UCSD-AML1 (cell line): ENCODE results near the gene CAMK4.

Source experiments
- DNase-seq: peaks from one replicate; lab custom pipeline; 2025; ENCODE audit not compliant: unreplicated experiment; lab: John Stamatoyannopoulos, UW

The CAMK4 gene

GRCh38 chr5:111229221-111229835 lies 5.1 kb downstream of the CAMK4 start:
- DNase-seq = no peak

GRCh38 chr5:111229871-111230810 lies 6.0 kb downstream of the CAMK4 start:
- DNase-seq = no peak

DNA sequence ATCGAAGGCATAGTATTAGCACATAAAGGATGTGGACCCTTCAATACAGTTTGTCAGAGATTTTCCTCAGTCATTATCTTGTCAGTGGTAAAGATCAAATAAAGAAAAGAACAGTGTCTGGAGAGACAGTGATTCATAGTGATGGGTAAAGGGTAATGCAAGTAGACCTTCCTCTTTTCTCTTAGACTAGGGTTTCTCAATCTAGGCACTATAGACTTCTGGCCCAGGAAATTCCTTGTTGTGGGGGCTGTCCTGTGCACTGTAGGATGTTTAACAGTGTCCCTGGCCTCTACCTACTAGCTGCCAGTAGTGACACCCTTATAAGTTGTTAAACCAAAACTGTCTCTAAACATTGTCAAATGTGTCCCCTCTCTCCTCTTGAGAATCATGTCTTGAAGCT lies 6.9 kb downstream of the CAMK4 start:
- no peak for DNase-seq

GRCh38 chr5:111232311-111233051 lies 8.3 kb downstream of the CAMK4 start:
- no peak for DNase-seq

DNA sequence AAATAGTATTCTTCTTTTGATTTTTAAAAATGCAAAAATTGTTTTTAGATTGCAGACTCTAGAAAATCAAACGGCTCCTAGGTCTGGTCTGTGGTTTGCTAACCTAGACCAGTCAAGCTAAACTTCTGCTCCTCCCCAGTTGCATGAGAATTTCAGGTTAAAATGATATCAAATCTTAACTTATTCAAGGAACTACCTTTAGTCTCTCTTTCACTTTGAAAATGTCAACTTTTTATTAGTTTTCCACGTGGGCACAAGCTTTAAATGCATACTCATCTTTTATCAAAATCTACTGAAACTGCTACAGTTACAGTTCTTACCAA lies 8.8 kb downstream of the CAMK4 start:
- no peak for DNase-seq

DNA sequence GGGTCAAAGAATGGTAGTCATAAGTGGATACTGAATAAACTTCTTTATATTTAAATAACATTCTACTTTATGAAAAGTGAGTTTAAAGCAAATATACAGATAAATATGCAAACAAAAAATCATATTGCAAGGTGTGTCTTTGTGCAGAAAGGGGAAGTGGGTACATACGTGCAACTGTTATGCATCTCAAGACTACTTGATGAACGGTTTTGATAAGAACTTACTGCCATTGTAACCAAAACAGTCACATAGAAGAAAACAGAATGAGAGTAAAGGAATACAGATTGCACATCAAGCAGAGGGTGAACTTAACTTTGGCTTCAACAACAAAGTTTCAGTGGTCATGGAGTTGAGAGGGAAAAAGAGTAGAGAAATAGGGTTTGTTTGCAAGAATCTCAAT lies 9.9 kb downstream of the CAMK4 start:
- DNase-seq = no peak

GRCh38 chr5:111235635-111236034 lies 11.5 kb downstream of the CAMK4 start:
- no peak for DNase-seq

DNA sequence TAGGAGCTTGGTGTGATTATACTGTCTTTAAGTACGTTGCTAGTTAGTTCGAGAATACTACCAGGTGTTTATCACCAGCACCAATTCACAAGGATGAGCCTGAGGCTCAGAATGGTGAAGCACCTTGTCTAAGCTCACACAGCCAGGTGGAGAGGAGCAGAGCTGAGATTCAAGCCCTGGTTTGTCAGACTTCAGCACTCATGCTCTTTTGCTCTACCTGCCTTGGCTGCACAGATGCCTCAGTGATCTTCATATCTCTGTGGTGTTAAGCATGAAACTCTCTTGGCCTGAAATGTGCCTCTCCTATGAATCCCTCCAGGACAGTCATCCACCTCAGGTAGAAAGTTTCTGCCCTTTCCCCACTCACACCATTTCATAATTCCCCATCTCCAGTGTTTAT lies 12.2 kb downstream of the CAMK4 start:
- DNase-seq = no peak

DNA sequence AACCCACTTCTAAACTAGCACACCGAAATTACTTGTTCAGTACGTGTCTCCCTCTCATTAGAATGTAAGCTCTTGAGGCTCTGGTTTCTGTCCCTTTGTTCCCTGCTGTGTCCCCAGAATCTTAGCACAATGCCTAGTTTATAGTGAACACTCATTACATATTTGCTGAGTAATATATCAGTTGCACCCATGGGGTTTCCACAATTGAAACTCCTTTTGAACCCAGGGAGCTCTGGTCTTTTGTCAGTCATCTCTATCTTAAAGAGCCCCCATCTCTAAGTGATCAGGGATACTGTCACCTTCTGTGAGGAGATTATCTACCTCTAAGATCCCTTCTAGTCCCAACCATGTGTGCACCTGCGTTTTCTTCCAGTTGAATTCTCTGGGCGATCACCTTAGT lies 12.8 kb downstream of the CAMK4 start:
- DNase-seq = no peak

DNA sequence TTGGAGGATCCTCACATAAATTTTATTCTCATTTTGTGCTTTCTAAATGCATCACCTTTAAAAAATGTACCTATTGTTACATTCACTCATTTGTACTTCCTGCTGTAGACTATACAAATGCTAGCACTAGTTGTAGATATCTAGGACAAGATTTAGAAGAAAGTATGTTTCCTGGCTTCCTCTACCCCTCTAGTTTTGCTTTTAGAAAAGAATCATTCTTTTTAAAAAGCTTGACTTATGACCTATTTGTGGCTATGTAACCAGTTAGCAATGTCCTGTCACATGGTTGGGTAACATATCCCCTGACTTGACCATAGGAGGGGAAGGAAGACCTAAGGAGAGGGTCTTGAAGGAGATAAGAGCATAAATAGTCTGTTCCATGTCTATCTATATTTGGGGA lies 13.3 kb downstream of the CAMK4 start:
- DNase-seq = no peak

DNA sequence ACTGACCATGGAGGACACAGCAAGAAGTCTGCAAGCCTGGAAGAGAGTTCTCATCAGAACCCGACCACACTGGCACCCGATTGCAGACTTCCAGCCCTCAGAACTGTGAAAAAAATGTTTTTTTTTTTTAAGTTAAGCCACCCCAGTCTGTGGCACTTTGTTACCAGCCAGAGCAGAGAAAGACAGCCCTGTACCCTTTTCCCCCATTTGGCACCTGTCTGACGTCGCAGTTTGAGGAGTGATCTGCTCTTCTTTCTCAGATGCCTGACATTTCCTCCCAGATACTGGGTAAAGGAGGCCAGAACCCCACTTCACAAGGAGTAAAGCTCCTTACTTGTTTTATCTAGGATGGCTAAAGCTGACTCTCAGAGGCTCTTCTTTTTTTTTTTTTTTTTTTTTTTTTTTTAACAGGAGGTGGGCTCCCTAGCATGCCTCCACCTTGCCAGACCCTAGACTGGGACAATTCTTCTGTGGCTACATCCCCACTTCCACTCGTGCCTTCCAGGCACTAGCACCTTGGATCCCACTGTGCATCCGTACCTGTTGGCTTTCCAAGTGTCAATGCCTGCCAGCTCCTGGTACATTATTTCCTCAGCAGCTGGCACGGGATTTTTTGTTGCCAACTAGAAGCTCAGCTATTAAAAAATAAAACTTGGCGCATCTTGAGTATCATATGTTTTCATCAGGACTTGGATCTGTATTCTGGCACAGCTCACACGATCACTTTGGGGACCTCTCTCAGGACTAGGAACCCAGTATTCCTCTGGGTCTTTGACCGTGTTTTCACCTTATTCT lies 14.4 kb downstream of the CAMK4 start:
- DNase-seq = no peak

- DNase-seq = no peak
Observed at GRCh38 chr5:111241696-111242095, 17.5 kb downstream of the CAMK4 start.

DNA sequence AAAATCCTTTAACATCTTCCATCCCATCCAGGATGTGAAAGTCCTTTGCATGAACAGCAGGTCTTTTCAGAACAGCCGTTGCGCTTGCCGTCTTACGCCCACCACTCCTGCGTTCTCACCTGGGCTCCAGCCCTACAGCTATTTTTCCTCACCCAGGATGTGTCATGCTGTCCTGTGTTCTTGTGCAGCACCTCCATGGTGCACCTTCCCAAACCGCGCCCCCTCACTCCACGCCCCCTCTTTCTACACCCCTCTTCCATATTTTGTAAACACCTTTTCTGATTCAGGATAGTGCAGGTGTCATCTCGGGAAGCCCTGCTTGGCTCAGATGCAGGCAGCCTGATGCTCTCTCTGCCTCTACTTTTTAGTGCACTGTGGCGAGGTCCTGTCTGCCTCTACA lies 18.4 kb downstream of the CAMK4 start:
- no peak for DNase-seq

GRCh38 chr5:111243318-111243717 lies 19.1 kb downstream of the CAMK4 start:
- no peak for DNase-seq

GRCh38 chr5:111245654-111246053 lies 21.5 kb downstream of the CAMK4 start:
- DNase-seq = no peak

DNA sequence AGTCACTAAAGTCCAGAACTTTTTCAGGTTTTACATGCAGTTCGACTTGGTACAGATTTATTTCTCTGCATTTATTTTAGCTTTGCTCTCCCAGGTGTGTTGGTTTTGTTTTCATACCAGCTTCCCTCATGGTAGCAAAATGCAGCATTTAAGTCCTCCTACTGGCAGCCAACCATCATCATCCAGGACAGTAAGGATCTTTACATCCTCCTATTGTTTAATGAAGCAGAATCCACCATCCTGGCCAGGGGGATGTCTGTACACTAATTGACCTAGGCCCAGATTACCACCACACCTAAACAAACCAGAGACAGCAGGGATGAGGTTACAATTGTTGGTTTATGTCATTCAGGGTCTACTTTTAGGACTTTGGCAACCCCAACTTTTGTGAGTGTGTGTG lies 22.3 kb downstream of the CAMK4 start:
- no peak for DNase-seq

GRCh38 chr5:111248571-111248970 lies 24.4 kb downstream of the CAMK4 start:
- DNase-seq = no peak

GRCh38 chr5:111251921-111252320 lies 27.7 kb downstream of the CAMK4 start:
- DNase-seq = no peak

DNA sequence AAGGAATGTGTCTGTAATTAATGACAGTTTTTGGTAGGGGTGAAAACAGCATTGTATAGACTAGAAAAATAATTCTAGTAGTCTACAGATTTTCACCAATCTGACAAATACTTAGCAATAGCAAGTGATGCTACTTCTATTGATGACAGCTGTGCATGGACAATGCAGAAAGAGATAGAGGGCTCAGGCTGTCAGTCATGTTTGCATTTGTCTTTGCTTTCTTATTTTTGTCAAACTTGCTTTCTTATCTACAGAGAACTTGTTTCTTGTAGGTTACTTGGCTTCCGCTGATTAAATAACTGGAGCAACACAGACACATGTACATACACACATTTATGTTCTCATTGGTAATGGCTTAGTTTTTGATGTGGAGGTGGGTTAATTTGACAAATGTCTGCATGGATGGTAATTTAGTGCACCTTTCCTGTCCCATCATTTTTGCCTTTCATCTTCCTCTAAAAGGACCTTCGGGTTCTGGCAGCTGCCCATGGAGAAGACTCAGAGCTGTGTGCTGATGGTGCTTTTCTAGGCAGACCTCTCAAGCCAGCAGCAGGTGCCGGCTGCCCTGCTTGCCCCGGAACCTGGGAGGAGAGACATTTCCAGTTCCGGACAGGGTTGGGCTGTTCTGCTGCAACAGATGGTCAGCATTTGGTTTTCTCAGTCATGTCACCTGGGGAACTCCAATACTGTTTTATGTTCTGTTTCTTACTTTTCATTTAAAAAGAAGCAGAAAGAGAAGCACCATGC lies 28.8 kb downstream of the CAMK4 start:
- no peak for DNase-seq

GRCh38 chr5:111254613-111255012 lies 30.4 kb downstream of the CAMK4 start:
- no peak for DNase-seq

DNA sequence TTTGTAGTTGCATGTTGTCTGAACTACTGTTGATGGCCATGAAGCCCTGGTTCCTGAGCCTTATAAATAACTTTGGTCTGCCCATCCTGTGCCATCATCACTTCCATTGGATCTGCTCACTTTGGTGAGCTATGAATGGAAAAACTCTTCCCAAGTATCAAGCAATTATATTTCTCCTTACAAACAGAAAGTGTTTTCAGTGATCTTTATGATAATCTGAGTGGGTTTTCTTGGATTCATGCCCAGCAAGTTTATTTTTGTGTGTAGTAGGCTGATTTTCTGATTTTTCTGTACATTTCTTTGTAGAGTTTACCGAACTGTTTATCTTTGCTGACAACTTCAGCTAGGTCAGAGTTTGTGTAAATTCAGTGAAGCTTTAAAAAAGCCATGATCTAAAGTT lies 31.0 kb downstream of the CAMK4 start:
- no peak for DNase-seq
